Upper lobe of left lung (tissue), 4 donors: ENCODE data around the gene PARK7.

Experiments
- CTCF ChIP-seq, 6 experiments: fragments of 450-650 bp in 4 of 6; fragments of 200-600 bp in 2 of 6; sonication (generic) in 2 of 6; IDR thresholded peaks; one replicate each; pipeline ENCODE4 v1.5.1; 2016 to 2019; ENCODE audit warnings: antibody characterized with exemption in 6 of 6
- EP300 ChIP-seq, 4 donors: sonication (generic); formaldehyde crosslinking; IDR thresholded peaks; one replicate each; pipeline ENCODE4 v1.5.1; 2017; ENCODE audit warnings: antibody characterized with exemption in 4 of 4, control low read depth in 2 of 4
- POLR2A ChIP-seq, 4 donors: fragments of 450-650 bp; IDR thresholded peaks; one replicate each; pipeline ENCODE4 v1.5.1; 2016 to 2017; ENCODE audit warnings: antibody characterized with exemption in 4 of 4, mild to moderate bottlenecking in 2 of 4
- POLR2AphosphoS5 ChIP-seq, 2 donors: sonication (generic); formaldehyde crosslinking; IDR thresholded peaks; one replicate each; pipeline ENCODE4 v1.5.1; 2017; ENCODE audit warnings: antibody characterized with exemption in 2 of 2

- TF ChIP-seq CTCF (IDR thresholded peaks at IDR 0.05) (no peak), POLR2A (IDR thresholded peaks at IDR 0.05) (no peak), POLR2AphosphoS5 (IDR thresholded peaks at IDR 0.05) (no peak), EP300 (IDR thresholded peaks at IDR 0.05) (no peak)
Measured at GRCh38 chr1:7991504-7992440, 30.3 kb downstream of the PARK7 start.
